Endothelial cell of umbilical vein (primary cell): ENCODE results near the gene RAD51B. TPM values are rescaled to one million over a fixed set of nuclear protein-coding genes. Genes with fewer than 3 reads are reported as not detected.

Source experiments
- BruUV-seq: library from RNA; stranded (reverse); fragments of 400-500 nt; replicated peaks from 2 replicates; lab custom pipeline; 2021; lab: Mats Ljungman, UMichigan
- CTCF ChIA-PET: fragments of 300-600, 350-600 bp; sonication (Branson Sonifier 250); formaldehyde crosslinking; loops from one replicate; lab custom pipeline; 2021; ENCODE audit warnings: antibody characterized with exemption, inconsistent platforms; lab: Charles Lee
- POLR2A ChIA-PET: fragments of 300-600, 350-600 bp; sonication (Branson Sonifier 250); formaldehyde crosslinking; loops from one replicate; lab custom pipeline; 2021; ENCODE audit warnings: antibody characterized with exemption, inconsistent platforms; lab: Charles Lee
- DNase-seq: peaks from one replicate; pipeline ENCODE4 v3.0.0-alpha.2; 2011; ENCODE audit warnings: low read depth, low spot score
- FAIRE-seq: peaks from 2 replicates; lab custom pipeline; 2011; peaks lifted over from hg19 to GRCh38; lab: Jason Lieb, UNC
- H2AFZ ChIP-seq: 2 replicates; pipeline ENCODE4 v1.6.0; 2012; ENCODE audit warnings: low read depth, low read length, control low read depth, inconsistent platforms
- H3K27ac ChIP-seq: 2 replicates; pipeline ENCODE4 v1.5.1; 2011; ENCODE audit warnings: low read depth, mild to moderate bottlenecking, control low read depth, low read length, moderate library complexity; ENCODE audit not compliant: insufficient read depth
- H3K27me3 ChIP-seq, 2 experiments: 2 replicates each; pipeline versions ENCODE4 v1.6.0 to v1.6.1; 2011; ENCODE audit warnings: low read length in 2 of 2, mixed read lengths in 1 of 2; ENCODE audit not compliant: control insufficient read depth in 2 of 2, insufficient read depth in 2 of 2
- H3K36me3 ChIP-seq, 2 experiments: 2 replicates in 1 of 2; 3 replicates in 1 of 2; pipeline ENCODE4 v1.5.1; 2011; ENCODE audit warnings: low read length in 2 of 2, mild to moderate bottlenecking in 1 of 2, moderate library complexity in 1 of 2; ENCODE audit not compliant: control insufficient read depth in 2 of 2, insufficient read depth in 2 of 2; ENCODE audit errors: extremely low read depth in 1 of 2
- H3K4me1 ChIP-seq: 3 replicates; pipeline ENCODE4 v1.5.1; 2011; ENCODE audit warnings: mild to moderate bottlenecking, low read length; ENCODE audit not compliant: control insufficient read depth, insufficient read depth; ENCODE audit errors: extremely low read depth
- H3K4me2 ChIP-seq: 2 replicates; pipeline ENCODE4 v1.6.1; 2011; ENCODE audit warnings: low read length, control low read depth, mixed read lengths; ENCODE audit not compliant: insufficient read depth
- H3K4me3 ChIP-seq, 3 experiments: fragments of 200-600 bp in 1 of 3; sonication (generic), shearing (Covaris generic) in 1 of 3; replicated peaks in 1 of 3; 2 replicates each; pipeline ENCODE4 v1.5.1; 2011 to 2016; ENCODE audit warnings: control low read depth in 3 of 3, low read length in 3 of 3, mild to moderate bottlenecking in 2 of 3, inconsistent platforms in 1 of 3, low read depth in 1 of 3, moderate library complexity in 1 of 3; ENCODE audit not compliant: insufficient read depth in 1 of 3
- H3K79me2 ChIP-seq: 2 replicates; pipeline ENCODE4 v1.6.0; 2012; ENCODE audit warnings: low read length, inconsistent platforms; ENCODE audit not compliant: control insufficient read depth, insufficient read depth
- H3K9ac ChIP-seq: replicated peaks from 2 replicates; pipeline ENCODE3; 2011; ENCODE audit warnings: low read length, control low read depth; ENCODE audit not compliant: insufficient read depth; ENCODE audit errors: extremely low read depth
- H3K9me1 ChIP-seq: replicated peaks from 3 replicates; pipeline ENCODE4 v1.6.0; 2011; ENCODE audit warnings: mild to moderate bottlenecking, low read length; ENCODE audit not compliant: control insufficient read depth, insufficient read depth; ENCODE audit errors: extremely low read depth
- H3K9me3 ChIP-seq: replicated peaks from 2 replicates; pipeline ENCODE4 v1.5.1; 2012; ENCODE audit warnings: low read length, inconsistent platforms; ENCODE audit not compliant: control insufficient read depth, insufficient read depth
- H4K20me1 ChIP-seq: replicated peaks from 2 replicates; pipeline ENCODE3; 2011; ENCODE audit warnings: mild to moderate bottlenecking, low read length; ENCODE audit not compliant: control insufficient read depth, insufficient read depth; ENCODE audit errors: extremely low read depth
- EZH2 ChIP-seq: IDR thresholded peaks from 2 replicates; pipeline ENCODE4 v1.6.1; 2012; ENCODE audit warnings: borderline replicate concordance, low read depth, mild to moderate bottlenecking, moderate library complexity, low read length, inconsistent platforms; ENCODE audit not compliant: severe bottlenecking
- FOS ChIP-seq: IDR thresholded peaks from 2 replicates; pipeline ENCODE4 v1.6.1; 2011; ENCODE audit warnings: mild to moderate bottlenecking, low read length, moderate library complexity, borderline replicate concordance; ENCODE audit not compliant: insufficient read depth
- GATA2 ChIP-seq: IDR thresholded peaks from 2 replicates; pipeline ENCODE4 v1.7.0; 2011; ENCODE audit warnings: low read depth, mild to moderate bottlenecking, moderate library complexity, mixed read lengths, low read length; ENCODE audit not compliant: insufficient read length, insufficient read depth
- JUN ChIP-seq: IDR thresholded peaks from 2 replicates; pipeline ENCODE4 v1.6.1; 2011; ENCODE audit warnings: borderline replicate concordance, low read depth; ENCODE audit not compliant: insufficient read length, insufficient read depth
- MYC ChIP-seq: IDR thresholded peaks from one replicate; pipeline ENCODE4 v1.6.1; 2011; ENCODE audit warnings: mild to moderate bottlenecking, low read depth, low read length
- POLR2A ChIP-seq: IDR thresholded peaks from 2 replicates; pipeline ENCODE4 v1.6.1; 2012; ENCODE audit warnings: low read depth, mild to moderate bottlenecking, control low read depth, low read length
- POLR2AphosphoS5 ChIP-seq: IDR thresholded peaks from 2 replicates; pipeline ENCODE4 v1.6.1; 2012; ENCODE audit warnings: low read depth, mild to moderate bottlenecking, control low read depth, low read length, moderate library complexity; ENCODE audit not compliant: insufficient read depth
- dilution Hi-C: fragments of 300-500 bp; cut with MboI; formaldehyde crosslinking; loops from one replicate; pipeline ENCODE4 v1.15.0; 2019; ENCODE audit warnings: low sequenced_read_pairs; ENCODE audit not compliant: extremely low pct_ligation_motif_present
- intact Hi-C: fragments of 100-400 bp; cut with micrococcal nuclease; formaldehyde crosslinking; loops from one replicate; pipeline ENCODE4 v1.10.0; 2022
- polyA plus RNA-seq, 4 experiments: library from polyadenylated mRNA; depleted of rRNA in 3 of 4; stranded (reverse) in 3 of 4; unstranded in 1 of 4; fragments of >200 nt; gene quantifications; 2 replicates each; pipeline versions ENCODE4 v1.2.1 to v1.2.3, GENCODE V29; 2011 to 2012; ENCODE audit warnings: missing spikeins in 1 of 4
- total RNA-seq: library from RNA; stranded (reverse); gene quantifications from 2 replicates; pipeline ENCODE4 v1.2.3, GENCODE V29; 2021
- TF ChIP-seq, protein P1 (sequence below): IDR thresholded peaks from 2 replicates; pipeline ENCODE4 v1.6.1; 2011; ENCODE audit not compliant: insufficient read depth, insufficient read length
- TF ChIP-seq, protein P2 (sequence below), 2 donors: IDR thresholded peaks; 1 replicate in 1 of 2; 2 replicates in 1 of 2; pipeline ENCODE4 v1.5.1; 2011; ENCODE audit warnings: low read length in 2 of 2, mild to moderate bottlenecking in 2 of 2, moderate library complexity in 2 of 2, control low read depth in 1 of 2, inconsistent platforms in 1 of 2, low read depth in 1 of 2; ENCODE audit not compliant: insufficient read depth in 1 of 2; ENCODE audit errors: extremely low read depth in 1 of 2

The RAD51B gene
- total and polyA plus RNA-seq, 2 donors (not counting 3 experiments of a cell fraction or from before 2014, with no cell fraction given): 3.9 to 19.0 TPM

DNA sequence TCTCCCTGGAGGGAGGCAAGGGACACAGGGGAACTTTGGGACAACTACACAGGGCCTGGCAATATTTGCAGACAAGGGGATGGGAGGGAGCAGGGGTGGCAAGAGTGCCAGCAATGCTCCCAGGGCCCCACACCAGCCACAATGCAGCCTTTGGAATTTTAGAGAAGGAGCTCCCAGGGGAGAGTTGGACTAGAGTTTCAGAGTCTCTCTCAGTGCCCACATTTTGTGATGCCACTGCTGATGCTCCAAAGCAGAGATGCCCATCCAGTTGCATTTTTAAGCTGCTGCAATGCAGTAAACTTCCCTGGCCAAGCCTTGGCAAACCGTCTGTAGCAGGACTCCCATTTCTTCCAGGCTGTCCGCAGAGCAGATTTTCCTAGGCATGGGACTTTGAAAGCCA is 874.3 kb downstream of the RAD51B start:
- no peak overlapping the region for H2AFZ ChIP-seq
- H3K4me2 ChIP-seq: no peak overlapping the region
- peak overlapping the region; percentile 80 for H3K27ac ChIP-seq
- intact Hi-C loops (loop anchor here (2.0 kb wide), 1 partner anchor 69 kb away; no protein-coding TSS in a partner anchor), dilution Hi-C loops (no loop called here)
- H3K9me3 ChIP-seq: no peaks in the 10 kb centered on the region
- BruUV-seq: no TSS peak
- no peaks in the 10 kb centered on the region for H3K36me3 ChIP-seq
- peaks cover 26% of the 10 kb centered on the region for H3K4me1 ChIP-seq
- H3K79me2 ChIP-seq: no peaks in the 10 kb centered on the region
- no peak overlapping the region for H3K4me3 ChIP-seq
- POLR2A ChIA-PET: interaction anchor here (2.6 kb wide), 1 partner anchor 99 kb away, joined by 10 read pairs; the partner anchor contains the start of gene ZFP36L1
- no peak for TF ChIP-seq MYC
- TF ChIP-seq GATA2: no peak
- TF ChIP-seq JUN: no peak
- TF ChIP-seq, protein P1, sequence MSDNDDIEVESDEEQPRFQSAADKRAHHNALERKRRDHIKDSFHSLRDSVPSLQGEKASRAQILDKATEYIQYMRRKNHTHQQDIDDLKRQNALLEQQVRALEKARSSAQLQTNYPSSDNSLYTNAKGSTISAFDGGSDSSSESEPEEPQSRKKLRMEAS: no peak
- no peak for TF ChIP-seq POLR2A
- no peak for TF ChIP-seq FOS
- TF ChIP-seq, protein P2, sequence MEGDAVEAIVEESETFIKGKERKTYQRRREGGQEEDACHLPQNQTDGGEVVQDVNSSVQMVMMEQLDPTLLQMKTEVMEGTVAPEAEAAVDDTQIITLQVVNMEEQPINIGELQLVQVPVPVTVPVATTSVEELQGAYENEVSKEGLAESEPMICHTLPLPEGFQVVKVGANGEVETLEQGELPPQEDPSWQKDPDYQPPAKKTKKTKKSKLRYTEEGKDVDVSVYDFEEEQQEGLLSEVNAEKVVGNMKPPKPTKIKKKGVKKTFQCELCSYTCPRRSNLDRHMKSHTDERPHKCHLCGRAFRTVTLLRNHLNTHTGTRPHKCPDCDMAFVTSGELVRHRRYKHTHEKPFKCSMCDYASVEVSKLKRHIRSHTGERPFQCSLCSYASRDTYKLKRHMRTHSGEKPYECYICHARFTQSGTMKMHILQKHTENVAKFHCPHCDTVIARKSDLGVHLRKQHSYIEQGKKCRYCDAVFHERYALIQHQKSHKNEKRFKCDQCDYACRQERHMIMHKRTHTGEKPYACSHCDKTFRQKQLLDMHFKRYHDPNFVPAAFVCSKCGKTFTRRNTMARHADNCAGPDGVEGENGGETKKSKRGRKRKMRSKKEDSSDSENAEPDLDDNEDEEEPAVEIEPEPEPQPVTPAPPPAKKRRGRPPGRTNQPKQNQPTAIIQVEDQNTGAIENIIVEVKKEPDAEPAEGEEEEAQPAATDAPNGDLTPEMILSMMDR (IDR thresholded peaks at IDR 0.05; ENCODE audit: extremely low read depth in 1 of 2, insufficient read depth in 1 of 2, low read depth in 1 of 2, low read length in 2 of 2): no peak
- no peak for TF ChIP-seq POLR2AphosphoS5
- TF ChIP-seq EZH2: no peak
- CTCF ChIA-PET: interaction anchor here (0.7 to 2.6 kb wide), 8 partner anchors 8 to 444 kb away, joined by 3 to 17 read pairs (median 4); no protein-coding TSS in a partner anchor
- no peak overlapping the region for H3K9ac ChIP-seq
- no peak for DNase-seq
- H3K9me1 ChIP-seq: no peaks in the 10 kb centered on the region
- no peaks in the 10 kb centered on the region for H4K20me1 ChIP-seq
- H3K27me3 ChIP-seq: no peaks in the 10 kb centered on the region
- FAIRE-seq: no peak
